ENCODE measurements around the gene GSK3A.

Gene GSK3A

GRCh38 chr19:42250183-42250665 is 7.8 kb upstream of the GSK3A start:
- H3K4me3 ChIP-seq (ENCODE audit: low read depth, low read length): no peak overlapping the region
- no peak for TF ChIP-seq CTCF (IDR thresholded peaks at IDR 0.05; ENCODE audit: borderline replicate concordance, insufficient read depth, low read depth, low read length)

- no peak for TF ChIP-seq CTCF (IDR thresholded peaks at IDR 0.05; ENCODE audit: borderline replicate concordance, insufficient read depth, low read depth, low read length)
- H3K4me3 ChIP-seq (ENCODE audit: low read depth, low read length): no peak overlapping the region
These were observed 7.4 kb upstream of the GSK3A start for GRCh38 chr19:42249769-42250168.

- no peak for TF ChIP-seq CTCF (IDR thresholded peaks at IDR 0.05; ENCODE audit: borderline replicate concordance, insufficient read depth, low read depth, low read length)
- H3K4me3 ChIP-seq (ENCODE audit: low read depth, low read length): no peak overlapping the region
These were observed 6.8 kb upstream of the GSK3A start for GRCh38 chr19:42249149-42249750.

- TF ChIP-seq CTCF (IDR thresholded peaks at IDR 0.05; ENCODE audit: borderline replicate concordance, insufficient read depth, low read depth, low read length): no peak
- no peak overlapping the region for H3K4me3 ChIP-seq (ENCODE audit: low read depth, low read length)
These were observed 6.1 kb upstream of the GSK3A start for GRCh38 chr19:42248270-42249148.

- no peak overlapping the region for H3K4me3 ChIP-seq (ENCODE audit: low read depth, low read length)
- no peak for TF ChIP-seq CTCF (IDR thresholded peaks at IDR 0.05; ENCODE audit: borderline replicate concordance, insufficient read depth, low read depth, low read length)
These were observed 5.3 kb upstream of the GSK3A start for GRCh38 chr19:42247640-42248199.

- H3K4me3 ChIP-seq (ENCODE audit: low read depth, low read length): no peak overlapping the region
- no peak for TF ChIP-seq CTCF (IDR thresholded peaks at IDR 0.05; ENCODE audit: borderline replicate concordance, insufficient read depth, low read depth, low read length)
These were observed 4.7 kb upstream of the GSK3A start for GRCh38 chr19:42246922-42247639.
